ENCODE data around the gene JKAMP.
A peak's percentile ranks its signal among the peaks of the same experiment; 100 is the strongest.

The JKAMP gene

DNA sequence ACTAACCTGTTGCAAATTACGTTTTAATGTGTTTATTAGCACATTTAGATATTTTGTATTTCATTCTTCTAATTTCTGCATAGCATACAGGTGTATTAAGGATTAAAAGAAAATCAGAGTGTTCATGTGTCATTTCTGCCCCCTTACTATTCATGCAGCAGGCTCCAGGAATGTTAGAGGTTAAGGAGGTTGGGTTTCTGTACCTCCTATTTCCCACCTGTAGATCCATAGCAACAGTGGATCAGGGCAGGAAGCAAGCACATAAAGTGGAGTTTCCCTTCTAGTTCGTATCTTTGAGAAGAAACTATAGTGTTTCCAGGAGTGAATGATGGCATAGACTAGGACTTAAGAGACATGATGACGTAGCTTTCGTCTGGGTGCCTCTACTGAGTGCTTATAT lies 18.9 kb downstream of the JKAMP start:
- Mint-ChIP-seq H3K4me3 (no peak overlapping the region), H3K4me1 (ENCODE audit: low read depth) (peaks cover 18% of the 10 kb centered on the region), H3K9me3 (ENCODE audit: low read depth) (no peaks in the 10 kb centered on the region), H3K27me3 (no peaks in the 10 kb centered on the region), H3K36me3 (peaks cover 6% of the 10 kb centered on the region), H3K27ac (peak overlapping the region; percentile 58)

GRCh38 chr14:59507063-59507751 lies 22.9 kb downstream of the JKAMP start:
- Mint-ChIP-seq H3K36me3 (peaks cover 3% of the 10 kb centered on the region), H3K27me3 (peaks cover 3% of the 10 kb centered on the region), H3K27ac (no peak overlapping the region), H3K4me3 (no peak overlapping the region), H3K4me1 (ENCODE audit: low read depth) (peaks cover 13% of the 10 kb centered on the region), H3K9me3 (ENCODE audit: low read depth) (no peaks in the 10 kb centered on the region)

DNA sequence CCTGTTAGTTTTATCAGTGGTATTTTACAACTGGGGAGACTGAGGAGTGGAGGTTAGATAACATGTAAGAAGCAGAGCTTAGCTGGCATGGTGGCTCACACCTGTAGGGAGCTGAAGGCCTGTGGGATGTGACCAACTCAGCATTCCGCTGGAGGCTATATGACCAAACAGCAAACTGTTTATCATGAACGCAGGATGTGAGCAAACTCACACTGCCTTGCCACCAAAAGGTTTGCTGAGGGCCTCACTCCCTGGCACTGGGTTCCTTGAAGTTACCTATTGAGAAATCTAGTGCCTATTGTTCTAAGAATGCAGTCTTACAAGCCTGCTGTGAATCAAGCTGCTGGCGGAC lies 23.4 kb downstream of the JKAMP start:
- Mint-ChIP-seq H3K27ac (no peak overlapping the region), H3K36me3 (no peaks in the 10 kb centered on the region), H3K27me3 (peaks cover 3% of the 10 kb centered on the region), H3K9me3 (ENCODE audit: low read depth) (no peaks in the 10 kb centered on the region), H3K4me1 (ENCODE audit: low read depth) (peaks cover 12% of the 10 kb centered on the region), H3K4me3 (no peak overlapping the region)

- H3K9me3 Mint-ChIP-seq (ENCODE audit: low read depth): no peaks in the 10 kb centered on the region
- no peak overlapping the region for H3K27ac Mint-ChIP-seq
- H3K4me1 Mint-ChIP-seq (ENCODE audit: low read depth): peaks cover 8% of the 10 kb centered on the region
- no peak overlapping the region for H3K4me3 Mint-ChIP-seq
- no peaks in the 10 kb centered on the region for H3K36me3 Mint-ChIP-seq
- H3K27me3 Mint-ChIP-seq: peaks cover 3% of the 10 kb centered on the region
Observed at GRCh38 chr14:59509101-59509500, 24.8 kb downstream of the JKAMP start.

DNA sequence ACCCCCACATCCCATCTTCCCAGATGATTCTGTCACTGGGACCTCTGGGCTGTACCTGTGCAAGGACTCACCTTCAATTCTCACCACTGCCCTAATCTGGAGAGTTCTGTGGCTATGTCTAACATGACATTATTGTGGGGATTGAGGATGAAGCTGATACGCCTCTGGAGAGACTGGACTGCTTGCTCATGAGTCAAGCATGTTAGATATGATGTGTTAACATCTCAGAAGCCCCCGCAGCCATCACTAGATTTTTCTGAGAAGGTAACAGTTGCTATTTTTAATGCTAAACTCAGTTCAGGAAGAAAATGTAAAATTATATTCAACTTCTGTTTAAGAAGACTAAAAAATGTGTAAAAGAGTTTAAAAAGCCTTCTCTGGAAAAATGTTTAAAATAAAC lies 25.7 kb downstream of the JKAMP start:
- H3K27me3 Mint-ChIP-seq: peaks cover 5% of the 10 kb centered on the region
- no peak overlapping the region for H3K4me3 Mint-ChIP-seq
- H3K9me3 Mint-ChIP-seq (ENCODE audit: low read depth): no peaks in the 10 kb centered on the region
- no peaks in the 10 kb centered on the region for H3K4me1 Mint-ChIP-seq (ENCODE audit: low read depth)
- no peaks in the 10 kb centered on the region for H3K36me3 Mint-ChIP-seq
- H3K27ac Mint-ChIP-seq: no peak overlapping the region

- Mint-ChIP-seq H3K4me1 (ENCODE audit: low read depth) (no peaks in the 10 kb centered on the region), H3K4me3 (no peak overlapping the region), H3K36me3 (no peaks in the 10 kb centered on the region), H3K27me3 (peaks cover 5% of the 10 kb centered on the region), H3K9me3 (ENCODE audit: low read depth) (no peaks in the 10 kb centered on the region), H3K27ac (no peak overlapping the region)
Observed at GRCh38 chr14:59510966-59511365, 26.6 kb downstream of the JKAMP start.

GRCh38 chr14:59511916-59512575 lies 27.7 kb downstream of the JKAMP start:
- Mint-ChIP-seq H3K27ac (no peak overlapping the region), H3K9me3 (ENCODE audit: low read depth) (no peaks in the 10 kb centered on the region), H3K27me3 (peaks cover 6% of the 10 kb centered on the region), H3K4me1 (ENCODE audit: low read depth) (no peaks in the 10 kb centered on the region), H3K4me3 (no peak overlapping the region), H3K36me3 (no peaks in the 10 kb centered on the region)

GRCh38 chr14:59520224-59520623 lies 35.9 kb downstream of the JKAMP start:
- Mint-ChIP-seq H3K4me3 (no peak overlapping the region), H3K27me3 (peaks cover 13% of the 10 kb centered on the region), H3K4me1 (ENCODE audit: low read depth) (no peaks in the 10 kb centered on the region), H3K9me3 (ENCODE audit: low read depth) (no peaks in the 10 kb centered on the region), H3K27ac (no peak overlapping the region), H3K36me3 (no peaks in the 10 kb centered on the region)

DNA sequence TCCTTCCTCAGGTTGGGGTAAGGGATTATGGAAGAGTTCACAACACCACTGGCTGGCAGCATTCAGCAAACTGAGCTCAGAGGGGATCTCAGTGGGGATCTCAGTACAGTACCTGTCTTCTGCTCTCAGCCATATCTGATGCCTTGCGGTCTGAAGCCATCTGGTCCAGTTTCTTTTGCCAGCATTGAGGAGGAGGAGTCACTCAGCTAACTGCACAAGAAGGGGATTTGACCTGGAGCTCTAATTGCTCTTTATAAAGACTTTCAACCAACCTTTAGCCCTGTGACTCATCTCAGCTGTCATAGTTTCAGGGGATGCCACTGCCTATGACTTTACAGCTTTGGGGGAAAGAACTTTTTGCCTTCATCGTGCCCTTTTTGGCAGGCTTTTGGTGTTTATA lies 44.9 kb downstream of the JKAMP start:
- Mint-ChIP-seq H3K27me3 (peaks cover 13% of the 10 kb centered on the region), H3K27ac (no peak overlapping the region), H3K36me3 (no peaks in the 10 kb centered on the region), H3K4me3 (no peak overlapping the region), H3K9me3 (ENCODE audit: low read depth) (peaks cover 5% of the 10 kb centered on the region), H3K4me1 (ENCODE audit: low read depth) (no peaks in the 10 kb centered on the region)

- H3K4me3 Mint-ChIP-seq: no peak overlapping the region
- no peaks in the 10 kb centered on the region for H3K36me3 Mint-ChIP-seq
- H3K4me1 Mint-ChIP-seq (ENCODE audit: low read depth): no peaks in the 10 kb centered on the region
- H3K27ac Mint-ChIP-seq: no peak overlapping the region
- peaks cover 9% of the 10 kb centered on the region for H3K27me3 Mint-ChIP-seq
- peaks cover 5% of the 10 kb centered on the region for H3K9me3 Mint-ChIP-seq (ENCODE audit: low read depth)
Observed at GRCh38 chr14:59530349-59530748, 46.0 kb downstream of the JKAMP start.

GRCh38 chr14:59532419-59532818 lies 48.1 kb downstream of the JKAMP start:
- Mint-ChIP-seq H3K27me3 (peaks cover 11% of the 10 kb centered on the region), H3K4me3 (no peak overlapping the region), H3K36me3 (no peaks in the 10 kb centered on the region), H3K27ac (no peak overlapping the region), H3K9me3 (ENCODE audit: low read depth) (peaks cover 5% of the 10 kb centered on the region), H3K4me1 (ENCODE audit: low read depth) (no peaks in the 10 kb centered on the region)

DNA sequence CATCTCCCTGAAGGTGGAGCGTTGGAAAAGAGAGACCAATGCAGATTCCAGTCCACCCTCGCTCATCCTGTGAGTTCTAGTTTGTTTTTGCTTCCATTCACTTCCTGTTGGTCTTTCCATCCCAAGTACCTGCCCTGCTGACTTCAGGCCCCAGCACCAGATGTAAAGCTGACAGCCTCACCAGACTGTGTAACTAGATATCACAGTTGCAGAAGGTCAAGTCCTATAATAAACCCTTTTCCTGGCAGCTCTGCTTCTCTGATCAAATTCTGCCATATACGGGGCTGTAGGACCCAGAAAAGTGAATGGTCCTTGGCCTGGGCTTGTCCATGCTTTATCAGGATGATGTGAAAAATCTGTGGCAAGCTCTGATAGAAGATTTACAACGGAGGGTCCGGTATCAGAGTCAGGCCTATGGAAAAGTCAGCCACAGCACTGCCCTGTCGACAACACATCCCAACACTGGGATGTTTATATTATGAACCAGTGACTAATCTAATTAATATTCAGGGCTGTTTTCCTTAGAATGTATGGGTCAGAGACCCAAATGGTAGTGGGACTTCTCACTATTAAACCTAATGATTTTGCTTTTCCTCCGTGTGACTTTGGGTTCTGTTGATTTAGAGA lies 50.2 kb downstream of the JKAMP start:
- H3K4me3 Mint-ChIP-seq: no peak overlapping the region
- peaks cover 4% of the 10 kb centered on the region for H3K27me3 Mint-ChIP-seq
- no peaks in the 10 kb centered on the region for H3K9me3 Mint-ChIP-seq (ENCODE audit: low read depth)
- H3K4me1 Mint-ChIP-seq (ENCODE audit: low read depth): no peaks in the 10 kb centered on the region
- no peaks in the 10 kb centered on the region for H3K36me3 Mint-ChIP-seq
- H3K27ac Mint-ChIP-seq: no peak overlapping the region

DNA sequence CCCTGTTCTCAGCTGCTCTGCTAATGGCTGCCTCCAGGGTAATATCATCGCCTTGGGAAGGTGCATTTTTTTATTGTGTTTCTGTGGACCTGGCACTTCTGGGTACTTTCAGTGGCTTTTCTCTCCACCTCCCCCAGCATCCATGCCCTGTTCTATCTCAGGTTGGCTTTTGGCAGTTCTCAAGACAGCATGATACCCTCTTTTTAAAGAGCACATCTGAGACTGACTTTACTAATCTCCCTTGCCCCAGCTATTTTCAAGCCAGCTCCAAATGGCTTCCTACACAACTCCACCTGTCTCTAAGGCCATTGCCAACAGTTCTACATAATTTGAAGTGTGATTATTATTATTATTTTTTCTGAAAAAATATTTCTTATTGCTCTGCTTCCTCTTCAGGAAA lies 53.2 kb downstream of the JKAMP start:
- Mint-ChIP-seq H3K36me3 (no peaks in the 10 kb centered on the region), H3K27ac (no peak overlapping the region), H3K27me3 (peaks cover 2% of the 10 kb centered on the region), H3K4me3 (no peak overlapping the region), H3K9me3 (ENCODE audit: low read depth) (no peaks in the 10 kb centered on the region), H3K4me1 (ENCODE audit: low read depth) (no peaks in the 10 kb centered on the region)

DNA sequence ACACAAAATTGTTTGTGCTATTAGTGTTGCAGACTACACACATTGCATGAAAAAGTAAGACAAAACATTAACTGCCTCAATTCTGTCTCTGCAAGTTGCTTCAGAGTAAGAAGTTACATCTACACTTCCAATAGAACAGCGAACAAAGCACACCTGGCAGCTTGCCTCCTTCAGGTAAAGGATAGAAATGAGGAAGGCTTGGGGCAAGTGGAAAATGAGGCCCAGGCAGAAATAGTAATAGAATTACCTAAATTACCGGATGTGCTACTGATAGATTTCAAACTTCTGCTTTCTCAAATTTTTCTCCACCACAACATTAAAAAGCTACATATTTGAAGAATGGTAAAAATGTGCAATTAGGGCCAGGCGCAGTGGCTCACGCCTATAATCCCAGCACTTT lies 54.6 kb downstream of the JKAMP start:
- Mint-ChIP-seq H3K27me3 (peaks cover 2% of the 10 kb centered on the region), H3K36me3 (no peaks in the 10 kb centered on the region), H3K4me3 (no peak overlapping the region), H3K27ac (no peak overlapping the region), H3K9me3 (ENCODE audit: low read depth) (no peaks in the 10 kb centered on the region), H3K4me1 (ENCODE audit: low read depth) (no peaks in the 10 kb centered on the region)

DNA sequence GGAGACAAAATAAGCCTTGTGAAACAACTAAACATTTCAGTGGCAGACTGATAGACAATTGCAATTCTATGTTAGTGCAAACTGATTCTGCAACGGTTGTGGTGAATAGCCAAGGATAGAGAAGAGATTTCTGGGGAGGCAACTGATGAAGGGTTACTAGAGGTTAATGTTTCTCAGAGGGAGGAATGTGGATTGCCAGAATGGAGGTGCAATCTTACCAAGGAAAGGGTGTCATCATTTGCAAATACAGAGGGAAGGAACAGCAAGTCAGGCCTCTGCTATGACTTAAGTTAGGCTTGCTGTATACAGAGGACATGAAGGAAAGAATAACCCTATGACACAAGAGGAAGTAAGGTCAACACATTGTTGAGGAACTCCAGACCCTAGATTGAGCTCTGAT lies 56.5 kb downstream of the JKAMP start:
- no peak overlapping the region for H3K27ac Mint-ChIP-seq

GRCh38 chr14:59541731-59542130 lies 57.4 kb downstream of the JKAMP start:
- no peak overlapping the region for H3K4me3 Mint-ChIP-seq
- no peaks in the 10 kb centered on the region for H3K4me1 Mint-ChIP-seq (ENCODE audit: low read depth)
- peaks cover 2% of the 10 kb centered on the region for H3K27me3 Mint-ChIP-seq
- no peaks in the 10 kb centered on the region for H3K36me3 Mint-ChIP-seq
- no peak overlapping the region for H3K27ac Mint-ChIP-seq
- H3K9me3 Mint-ChIP-seq (ENCODE audit: low read depth): no peaks in the 10 kb centered on the region

More for the DNA sequence above, 56.5 kb downstream of the JKAMP start:
- Mint-ChIP-seq H3K27me3 (peaks cover 4% of the 10 kb centered on the region), H3K36me3 (no peaks in the 10 kb centered on the region), H3K4me1 (ENCODE audit: low read depth) (no peaks in the 10 kb centered on the region), H3K9me3 (ENCODE audit: low read depth) (no peaks in the 10 kb centered on the region), H3K4me3 (no peak overlapping the region)

Measured in activated naive CD8-positive, alpha-beta T cell (primary cell).